NCI-H1417 (cell line): ENCODE data around the gene MSX1.
"Not testable (repeated sequence)": the region's sequence is repeated elsewhere in the genome, so short reads cannot be mapped to it uniquely, and the experiment has no call there.

Source experiments
- DNase-seq, 3 experiments: peaks; one replicate each; lab custom pipeline; 2025; lab: John Stamatoyannopoulos, UW

Gene MSX1

DNA sequence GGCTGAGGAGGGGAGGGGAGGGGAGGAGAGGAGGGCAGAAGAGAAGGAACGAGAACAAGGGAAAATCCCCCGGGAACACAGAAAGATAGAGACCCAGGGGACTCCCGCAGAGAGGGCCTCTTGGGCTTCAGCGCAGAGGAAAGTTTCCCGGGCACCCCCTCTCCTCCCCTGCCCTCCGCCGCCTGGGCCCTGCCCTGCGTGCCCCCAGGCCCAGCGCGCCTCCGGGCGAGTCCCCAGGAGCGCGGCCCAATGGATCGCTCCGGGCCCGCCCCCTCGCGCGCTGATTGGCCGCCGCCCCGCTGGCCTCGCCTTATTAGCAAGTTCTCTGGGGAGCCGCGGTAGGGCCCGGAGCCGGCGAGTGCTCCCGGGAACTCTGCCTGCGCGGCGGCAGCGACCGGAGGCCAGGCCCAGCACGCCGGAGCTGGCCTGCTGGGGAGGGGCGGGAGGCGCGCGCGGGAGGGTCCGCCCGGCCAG is at the start of gene MSX1:
MSX1 (plus strand) TSS at position 341 of the 474 bp plus-strand sequence. CDS start 235 bp downstream, outside the sequence.
- peak; percentile 86 to 92 (median 90) for DNase-seq

DNA sequence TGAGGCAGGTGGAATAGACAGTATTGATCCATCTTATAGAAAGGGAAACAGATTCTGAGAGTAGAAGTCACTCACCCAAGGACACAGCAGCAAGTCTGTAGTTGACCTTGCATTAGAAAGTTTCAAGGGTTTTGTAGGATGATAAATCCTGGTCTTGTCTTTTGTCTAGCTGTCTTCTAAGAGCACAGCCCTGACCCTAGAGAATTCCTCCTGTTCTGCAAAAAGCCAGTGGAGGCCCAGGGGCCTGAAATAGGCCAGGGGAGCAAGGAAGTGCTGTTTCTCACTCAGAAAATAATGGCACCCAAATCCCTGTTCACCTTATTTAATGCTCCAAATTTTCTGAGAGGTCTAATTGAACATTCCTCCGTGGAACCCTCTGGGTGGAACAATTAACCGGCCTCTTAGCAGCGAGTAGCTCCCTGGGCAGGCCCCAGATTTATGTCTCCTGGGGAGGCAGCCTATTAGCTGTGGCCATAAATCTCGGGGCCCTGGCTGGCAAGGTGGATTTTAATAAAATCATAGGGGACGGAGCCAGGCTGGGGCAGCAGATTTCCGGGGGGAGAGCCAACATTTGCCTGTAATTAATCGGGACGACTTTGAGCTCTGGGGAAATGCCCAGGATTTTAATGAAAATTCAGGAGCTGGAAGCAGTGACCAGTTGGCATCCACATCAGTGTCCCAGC is 49.2 kb upstream of the MSX1 start:
- DNase-seq = peak in 2 of 3 experiments; percentile 12 to 65

DNA sequence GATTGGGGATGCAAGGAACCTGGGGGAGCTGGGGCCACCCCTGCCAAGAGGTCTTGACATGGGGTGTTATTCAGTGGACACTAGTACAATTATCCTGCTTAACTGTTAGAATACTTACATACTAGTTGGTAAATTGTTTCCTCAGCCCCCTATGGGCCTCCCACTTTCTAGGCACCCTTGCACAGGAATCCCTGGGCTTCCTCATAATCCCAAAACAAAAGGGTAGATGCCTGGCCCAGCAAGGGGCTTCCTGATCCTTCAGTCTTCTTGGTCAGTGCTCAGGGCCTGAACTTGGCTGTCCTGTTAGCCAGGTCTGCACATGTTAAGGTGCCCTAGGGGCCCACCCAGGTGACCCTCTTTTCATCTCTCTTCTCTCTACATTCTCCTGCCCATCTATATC is 48.7 kb upstream of the MSX1 start:
- DNase-seq = no peak

DNA sequence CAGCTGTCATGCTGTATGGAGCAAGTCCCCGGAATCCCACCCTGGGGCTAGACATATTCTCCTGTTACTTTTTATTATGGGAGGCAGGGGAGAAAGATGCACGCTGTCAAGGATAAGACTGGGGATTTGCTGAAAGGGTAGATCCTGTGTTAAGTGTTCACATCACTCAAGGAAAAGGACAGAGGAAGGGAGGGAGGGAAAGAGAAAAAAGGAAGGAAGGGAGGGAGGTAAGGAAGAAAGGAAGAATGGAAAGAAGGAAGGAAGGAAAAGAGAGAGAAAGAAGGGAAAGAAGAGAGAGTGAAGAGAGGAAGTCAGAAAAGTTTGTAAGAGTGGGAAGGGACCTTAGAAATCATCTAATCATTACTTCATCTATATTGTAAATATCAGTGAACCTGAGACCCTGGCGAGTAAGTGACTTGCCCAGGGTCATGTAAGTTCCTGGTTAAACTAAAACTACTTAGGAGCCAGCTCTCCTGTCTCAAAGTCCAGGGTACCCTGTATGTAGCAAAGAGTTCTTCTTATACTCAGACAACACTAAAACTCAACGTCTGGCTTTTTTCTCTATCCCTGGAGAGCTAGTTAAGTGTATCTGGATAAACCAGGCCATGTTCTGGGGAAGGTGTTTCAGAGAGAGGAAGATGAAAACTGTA is 47.2 kb upstream of the MSX1 start:
- no peak for DNase-seq

DNA sequence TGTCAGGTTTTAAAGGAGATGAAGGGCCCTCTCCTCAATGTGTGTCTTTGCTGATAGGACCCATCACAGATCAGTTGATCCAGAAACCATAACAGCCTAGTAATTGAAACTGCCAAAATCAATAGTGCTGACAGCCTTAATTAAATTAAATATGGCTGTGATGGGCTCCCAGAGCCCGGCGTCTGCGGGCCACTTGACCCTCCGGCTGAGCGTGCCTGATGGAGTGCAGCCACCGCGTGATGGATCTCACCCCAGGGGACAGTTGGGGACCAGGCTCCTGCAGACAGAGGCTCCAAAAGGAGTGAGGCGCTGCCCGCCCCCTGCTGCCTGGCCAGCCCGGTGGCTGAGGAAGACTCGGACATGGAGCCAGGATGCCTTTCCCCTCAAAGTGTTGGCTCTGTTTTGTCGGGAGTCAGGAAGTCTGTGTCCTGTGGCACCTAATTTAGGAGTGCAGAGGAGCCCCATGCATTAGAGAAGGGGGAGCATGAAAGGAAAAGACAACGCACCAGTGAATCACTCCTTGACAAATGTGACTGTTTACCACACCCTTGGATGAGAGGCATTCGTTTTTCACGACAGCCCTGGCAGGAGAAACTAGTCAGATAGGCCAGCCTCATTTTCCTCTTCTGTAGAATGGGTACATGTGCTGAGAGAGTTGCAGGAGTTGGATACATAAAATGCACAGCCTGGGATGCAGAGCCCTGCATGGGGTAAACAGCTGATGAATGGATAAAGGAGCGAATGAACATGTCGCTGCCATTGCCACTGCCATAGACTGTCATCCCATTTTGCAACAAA is 40.9 kb upstream of the MSX1 start:
- peak in 2 of 3 experiments; percentile 43 to 77 for DNase-seq

DNA sequence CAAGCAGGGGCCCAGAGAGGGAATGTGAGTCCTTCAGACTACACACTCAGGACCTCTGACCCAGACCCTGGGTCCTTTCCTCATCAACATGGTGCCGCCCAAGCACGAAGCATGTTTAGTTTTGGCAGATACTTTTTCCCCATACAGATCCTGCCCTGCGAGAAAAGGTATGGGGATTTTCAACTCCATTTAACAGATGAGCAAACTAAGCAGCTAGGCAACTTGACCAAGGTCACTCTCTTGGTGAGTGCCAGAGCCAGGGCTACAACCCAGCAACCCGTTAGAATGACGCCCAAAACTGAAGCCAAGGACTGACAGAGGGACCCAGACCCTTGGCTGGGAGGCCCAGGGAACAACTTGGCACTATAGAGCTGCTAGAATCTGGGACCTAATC is 40.3 kb upstream of the MSX1 start:
- DNase-seq = no peak

DNA sequence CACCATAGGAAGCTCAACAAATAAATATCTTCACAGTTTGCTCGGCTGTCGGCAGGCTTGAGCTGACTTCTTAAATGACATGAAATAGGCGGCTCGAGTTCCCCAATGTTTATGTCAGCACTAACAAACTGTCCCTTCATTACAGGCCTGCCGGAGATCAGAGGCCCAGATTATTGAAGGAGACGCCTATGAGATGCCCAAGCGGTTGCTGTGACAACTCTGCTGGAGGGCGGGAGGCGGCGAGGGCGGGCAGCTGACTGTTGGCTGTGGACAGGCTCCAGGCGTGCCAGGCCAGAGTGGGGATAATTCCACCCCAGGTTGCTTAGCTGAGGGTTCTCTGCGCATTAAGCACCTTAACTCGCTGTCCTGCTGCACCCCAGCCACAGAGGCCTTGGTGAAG is 39.2 kb upstream of the MSX1 start:
- peak in 2 of 3 experiments; percentile 45 to 82 for DNase-seq

DNA sequence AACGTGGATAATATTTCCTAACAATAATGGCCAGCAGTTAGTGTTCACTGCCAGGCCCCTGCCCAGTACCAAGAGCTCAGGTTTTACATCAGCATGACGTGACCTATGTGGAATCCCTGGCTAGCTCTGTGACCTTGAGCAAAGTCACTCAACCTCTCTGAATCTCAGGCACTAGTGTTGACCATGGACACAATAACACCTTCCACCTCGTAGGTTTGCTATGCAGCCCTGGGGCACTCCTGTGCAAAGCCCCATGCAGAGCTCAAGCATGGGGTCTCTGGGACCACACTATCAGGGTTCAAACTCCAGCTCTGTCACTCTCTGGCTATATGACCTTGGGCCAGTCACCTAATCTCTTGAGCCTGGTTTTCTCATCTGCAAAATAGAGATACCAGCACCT is 38.7 kb upstream of the MSX1 start:
- no peak for DNase-seq

DNA sequence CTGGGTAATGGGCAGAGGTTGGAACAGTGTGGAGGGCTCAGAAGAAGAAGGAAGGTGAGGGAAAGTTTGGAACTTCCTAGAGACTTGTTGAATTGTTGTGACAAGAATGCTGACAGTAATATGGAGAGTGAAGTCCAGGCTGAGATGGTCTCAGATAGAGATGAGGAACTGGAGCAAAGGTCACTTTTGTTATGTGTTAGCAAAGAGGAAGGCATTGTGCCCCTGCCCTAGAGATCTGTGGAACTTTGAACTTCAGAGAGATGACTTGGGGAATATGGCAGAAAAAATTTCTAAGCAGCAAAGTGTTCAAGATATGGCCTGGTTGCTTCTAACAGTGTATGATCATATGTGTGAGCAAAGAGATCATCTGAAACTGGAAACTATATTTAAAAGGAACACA is 37.9 kb upstream of the MSX1 start:
- no peak for DNase-seq

DNA sequence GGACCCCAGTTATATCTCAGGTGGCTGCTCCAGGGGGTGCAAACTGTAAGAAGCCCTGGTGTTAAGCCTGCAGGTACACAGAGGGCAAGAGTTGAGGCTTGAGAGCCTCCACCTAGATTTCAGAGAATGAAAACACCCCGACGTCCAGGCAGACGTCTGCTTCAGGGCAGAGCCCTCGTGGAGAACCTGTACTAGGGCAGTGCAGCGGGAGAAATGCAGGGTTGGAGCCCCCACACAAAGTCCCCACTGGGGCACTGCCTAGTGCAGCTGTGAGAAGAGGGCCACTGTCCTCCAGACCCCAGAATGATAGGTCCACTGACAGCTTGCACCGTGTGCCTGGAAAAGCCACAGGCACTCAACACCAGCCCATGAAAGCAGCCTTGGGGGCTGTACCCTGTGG is 37.2 kb upstream of the MSX1 start:
- not testable (repeated sequence) for DNase-seq

DNA sequence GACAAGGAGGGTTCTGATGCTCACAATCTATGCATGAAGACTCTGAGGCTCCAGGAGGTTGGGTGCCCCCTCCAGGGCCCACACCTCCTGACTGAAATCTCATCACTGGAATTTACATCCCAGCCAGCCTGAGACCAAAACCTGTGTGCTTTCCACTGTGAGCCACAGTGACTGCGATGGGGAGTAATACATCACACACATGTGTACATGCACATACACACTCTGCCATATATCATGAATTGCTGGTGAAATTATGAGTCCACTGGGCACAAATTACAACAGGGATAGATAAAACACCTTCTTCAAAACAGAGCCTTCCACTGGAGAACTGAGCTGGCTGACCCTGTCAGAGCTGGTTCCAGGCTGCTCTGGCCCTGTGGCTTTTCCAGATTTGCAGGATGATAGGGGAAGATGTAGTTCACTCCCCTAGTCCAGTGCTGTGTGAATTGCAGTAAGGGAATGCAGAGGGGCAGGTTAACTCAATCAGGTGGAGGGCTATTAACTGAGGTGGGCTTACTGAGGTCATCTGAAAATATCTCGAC is 35.8 kb upstream of the MSX1 start:
- DNase-seq = no peak

DNA sequence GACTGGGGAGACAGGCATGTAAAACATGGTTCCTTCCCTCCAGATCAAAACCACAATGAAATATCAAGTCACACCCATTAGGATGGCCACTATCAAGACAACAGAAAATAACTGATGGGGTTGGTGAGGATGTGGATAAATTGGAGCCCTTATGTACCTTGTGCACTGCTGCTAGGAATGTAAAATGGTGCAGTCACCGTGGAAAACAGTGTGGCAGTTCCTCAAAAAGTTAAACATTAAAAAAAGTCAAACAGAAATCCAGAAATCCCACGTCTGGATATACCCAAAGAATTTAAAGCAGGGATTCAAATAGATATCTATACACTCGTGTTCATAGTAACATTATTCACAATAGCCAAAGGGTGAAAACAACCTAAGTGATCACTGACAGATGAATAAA is 35.2 kb upstream of the MSX1 start:
- DNase-seq = no peak

DNA sequence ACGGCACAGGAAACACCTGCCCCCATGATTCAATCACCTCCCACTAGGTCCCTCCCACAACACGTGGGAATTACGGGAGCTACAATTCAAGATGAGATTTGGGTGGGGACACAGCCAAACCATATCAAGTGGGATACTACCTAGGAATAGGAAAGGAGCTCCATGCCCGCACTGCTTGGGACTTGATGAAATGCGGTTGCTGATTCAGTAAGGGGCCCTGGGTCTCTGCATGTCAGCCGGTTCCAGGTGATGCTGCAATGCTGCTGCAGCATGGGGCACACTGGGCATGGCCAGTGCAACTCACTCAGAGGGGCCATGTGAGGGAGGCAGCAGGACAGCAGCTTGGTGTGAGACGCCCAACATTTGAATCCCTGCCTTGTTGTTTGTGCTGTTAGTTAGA is 34.0 kb upstream of the MSX1 start:
- DNase-seq = no peak

DNA sequence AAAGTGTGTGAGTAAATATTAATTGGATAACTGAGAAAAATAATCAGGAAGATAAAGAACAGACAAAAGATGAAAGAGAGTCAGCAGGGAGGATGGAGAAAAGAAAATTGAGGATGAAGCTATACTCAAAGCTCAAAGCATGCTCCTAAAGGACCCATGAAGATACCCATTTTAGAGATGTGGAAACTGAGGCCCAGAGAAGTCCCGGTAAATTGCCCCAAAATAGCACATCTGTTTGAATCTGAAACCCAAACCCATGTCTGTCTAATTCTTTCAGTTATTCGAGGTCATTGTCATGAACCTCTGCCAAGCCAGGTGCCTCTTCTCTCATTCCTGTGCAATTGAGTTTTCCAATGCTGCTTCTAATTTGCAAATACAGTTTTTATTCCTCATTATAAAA is 29.6 kb upstream of the MSX1 start:
- no peak for DNase-seq

DNA sequence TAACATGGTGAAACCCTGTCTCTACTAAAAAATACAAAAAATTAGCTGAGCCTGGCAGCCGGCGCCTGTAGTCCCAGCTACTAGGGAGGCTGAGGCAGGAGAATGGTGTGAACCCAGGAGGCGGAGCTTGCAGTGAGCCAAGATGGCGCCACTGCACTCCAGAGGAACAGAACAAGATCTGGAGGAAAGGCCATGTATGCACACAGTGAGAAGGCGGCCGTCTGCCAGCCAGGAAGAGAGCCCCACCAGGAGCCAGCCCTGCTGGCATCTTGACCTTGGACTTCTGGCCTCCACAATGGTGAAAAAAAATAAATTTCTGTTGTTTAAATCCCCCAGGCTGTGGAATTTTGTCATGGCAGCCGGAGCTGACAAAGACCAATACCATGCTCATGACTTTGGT is 28.2 kb upstream of the MSX1 start:
- DNase-seq = no peak

DNA sequence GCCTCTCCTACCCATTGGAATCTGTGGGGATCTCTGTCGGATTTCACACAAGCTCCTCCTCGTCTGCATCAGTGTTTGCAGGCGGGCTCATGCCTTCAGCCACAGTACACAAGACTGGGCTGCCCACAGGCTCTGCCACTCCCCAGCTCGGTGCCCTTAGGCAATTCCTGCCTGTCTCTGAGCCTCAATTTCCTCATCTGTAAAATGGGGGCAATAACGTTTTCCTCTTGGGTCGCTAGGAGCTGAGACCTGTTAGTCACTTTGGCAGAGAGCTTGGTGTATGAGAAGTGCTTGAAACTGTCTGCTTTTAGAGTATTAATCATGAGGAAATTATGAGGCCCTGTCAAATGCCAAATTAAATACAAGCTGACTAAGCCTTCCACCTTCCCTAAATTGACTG is 27.6 kb upstream of the MSX1 start:
- no peak for DNase-seq

DNA sequence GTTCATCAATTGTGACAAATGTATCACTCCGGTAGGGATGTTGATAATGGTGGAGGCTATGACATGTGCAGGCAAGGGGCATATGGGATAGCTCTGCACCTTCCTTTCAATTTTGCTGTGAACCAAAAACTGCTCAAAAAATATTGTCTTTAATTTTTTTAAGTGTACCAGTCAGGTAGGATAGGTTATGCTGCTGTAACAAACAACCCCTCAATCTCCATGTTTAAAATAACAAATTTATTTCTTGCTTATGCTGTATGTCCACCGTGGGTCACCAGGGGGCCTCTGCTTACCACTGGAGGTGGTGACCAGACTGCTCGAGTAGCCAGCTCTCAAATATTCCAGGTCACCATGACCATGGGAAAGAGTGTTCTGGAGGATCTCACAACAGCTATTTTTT is 23.4 kb upstream of the MSX1 start:
- DNase-seq = no peak

DNA sequence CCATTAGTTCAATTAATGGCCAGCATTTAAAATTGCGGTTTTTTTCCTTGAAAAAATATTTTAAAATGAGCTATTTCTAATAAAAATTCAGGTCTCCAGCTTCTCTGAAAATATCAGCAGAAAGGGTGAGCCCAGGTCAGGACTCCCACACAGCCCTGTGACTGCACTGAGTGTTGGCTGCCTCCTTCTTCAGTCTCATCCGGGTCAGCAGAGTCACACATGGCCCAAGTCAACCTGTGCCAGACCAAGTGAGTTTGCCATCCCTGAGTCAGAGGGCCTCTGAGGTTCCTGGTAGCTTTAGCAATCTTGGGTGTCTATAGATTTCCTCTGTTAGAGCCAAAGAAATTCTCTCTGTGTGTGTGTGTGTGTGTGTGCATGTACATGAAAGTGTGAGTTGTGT is 22.1 kb upstream of the MSX1 start:
- no peak for DNase-seq

DNA sequence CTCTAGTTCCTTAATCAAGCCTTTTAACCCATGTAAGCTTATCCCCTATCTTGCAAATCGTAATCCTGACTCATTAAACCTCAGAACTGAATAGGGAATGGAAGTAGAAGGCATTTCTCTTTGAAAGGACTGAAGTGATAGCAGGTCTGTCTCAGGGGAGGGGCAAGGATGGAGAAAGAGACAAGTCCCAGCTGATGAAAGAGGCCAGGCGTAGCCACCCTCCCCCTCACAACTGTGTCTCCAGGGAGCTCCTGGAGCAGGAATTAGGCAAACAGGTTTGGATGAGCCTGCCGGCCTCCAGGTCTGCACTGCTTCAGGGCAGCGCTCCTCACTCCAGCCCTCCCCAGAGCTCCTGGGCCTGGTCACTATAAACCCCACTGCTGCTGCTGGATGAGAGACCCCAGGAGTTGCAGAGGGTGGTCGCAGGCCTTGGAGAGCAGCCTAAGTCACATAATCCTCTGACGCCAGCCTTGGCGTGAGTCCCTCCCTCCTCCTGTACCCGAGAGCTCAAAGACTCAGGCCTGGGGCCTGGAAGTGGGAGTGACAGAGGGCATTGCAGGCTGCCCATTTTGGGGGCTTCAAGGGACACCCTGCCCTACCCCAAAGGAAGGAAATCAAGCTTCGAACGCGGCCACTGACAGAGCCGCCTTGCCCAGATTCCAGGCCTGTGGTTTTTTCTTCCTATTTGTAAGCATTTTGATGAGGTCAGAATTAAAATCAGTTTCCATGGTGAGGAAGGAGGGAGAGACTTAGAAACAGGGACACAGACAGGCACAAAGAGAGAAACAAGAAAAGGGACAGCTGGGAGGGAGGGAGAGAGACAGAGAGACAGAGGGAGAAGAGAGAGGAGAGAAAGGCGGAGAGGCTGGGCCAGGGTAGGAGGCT is 21.2 kb upstream of the MSX1 start:
- DNase-seq = peak in 2 of 3 experiments; percentile 12 to 46

DNA sequence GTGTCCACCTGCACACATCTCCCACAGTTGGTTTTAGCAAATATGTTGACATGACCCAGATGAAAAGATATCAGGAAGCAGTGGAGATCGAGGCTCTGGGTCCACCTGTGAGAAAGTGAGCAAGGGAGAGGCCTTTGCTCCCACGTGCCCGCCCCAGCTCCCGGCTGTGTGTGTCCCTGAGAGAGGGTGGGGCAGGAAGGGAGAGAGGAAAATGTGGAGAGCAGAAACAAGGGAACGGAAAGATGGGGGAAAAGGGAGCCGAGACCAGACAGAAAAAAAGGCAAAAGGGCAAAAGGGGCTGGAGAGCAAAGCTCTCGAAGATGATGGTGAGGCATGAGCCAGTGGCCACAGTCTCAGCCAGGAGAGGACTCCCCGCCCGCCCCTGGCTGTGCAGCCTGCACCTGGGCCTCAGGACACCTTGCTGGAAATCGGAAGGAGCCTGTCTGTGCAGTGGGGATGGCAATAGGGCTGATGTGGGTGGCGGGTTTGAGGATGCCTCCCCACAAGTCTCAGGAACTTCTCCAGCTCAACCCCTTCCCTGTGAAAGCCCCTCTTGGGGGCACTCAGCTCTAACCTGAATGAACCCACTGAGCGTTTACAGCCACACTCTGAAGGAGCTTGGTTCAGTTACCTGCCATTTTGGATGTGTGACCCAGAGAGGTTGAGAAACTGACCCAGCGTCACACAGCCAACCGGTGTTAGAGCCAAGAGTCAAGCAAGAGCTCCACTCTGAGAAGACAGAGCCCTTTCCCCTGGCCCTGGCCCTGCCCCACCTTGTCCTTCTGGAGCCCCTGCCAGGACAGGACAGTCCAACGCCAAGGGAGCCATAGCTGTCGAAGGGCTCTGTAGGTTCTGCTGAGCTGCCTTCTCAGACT is 20.3 kb upstream of the MSX1 start:
- no peak for DNase-seq

DNA sequence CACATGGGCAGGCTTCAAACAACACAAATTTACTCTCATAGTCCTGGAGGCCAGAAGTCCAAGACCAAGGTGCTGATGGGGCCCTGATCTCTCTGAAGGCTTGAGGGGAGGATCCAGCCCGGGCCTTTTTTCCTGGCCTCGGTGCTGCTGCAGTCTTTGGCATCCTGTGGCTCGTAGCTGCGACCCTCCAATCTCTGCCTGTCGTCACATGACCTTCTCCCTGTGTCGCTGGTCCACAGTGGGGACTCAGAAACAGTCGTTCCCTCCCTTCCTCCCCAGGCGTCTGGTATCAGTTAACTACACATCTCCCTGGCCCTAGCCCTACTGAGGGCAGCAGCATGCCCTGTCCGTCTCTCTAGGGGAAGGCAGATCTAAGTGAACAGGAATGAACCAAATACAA is 19.1 kb upstream of the MSX1 start:
- no peak for DNase-seq
